ENCODE results near the gene LYRM4. TPM values are rescaled to one million over a fixed set of nuclear protein-coding genes. Genes with fewer than 3 reads are reported as not detected.

Gene LYRM4
- total and polyA plus RNA-seq, 9 of the 15 experiments (the other 6 are each of a cell fraction or from before 2014, with no cell fraction given) = 24.2 to 69.4 (median 41.8) TPM

DNA sequence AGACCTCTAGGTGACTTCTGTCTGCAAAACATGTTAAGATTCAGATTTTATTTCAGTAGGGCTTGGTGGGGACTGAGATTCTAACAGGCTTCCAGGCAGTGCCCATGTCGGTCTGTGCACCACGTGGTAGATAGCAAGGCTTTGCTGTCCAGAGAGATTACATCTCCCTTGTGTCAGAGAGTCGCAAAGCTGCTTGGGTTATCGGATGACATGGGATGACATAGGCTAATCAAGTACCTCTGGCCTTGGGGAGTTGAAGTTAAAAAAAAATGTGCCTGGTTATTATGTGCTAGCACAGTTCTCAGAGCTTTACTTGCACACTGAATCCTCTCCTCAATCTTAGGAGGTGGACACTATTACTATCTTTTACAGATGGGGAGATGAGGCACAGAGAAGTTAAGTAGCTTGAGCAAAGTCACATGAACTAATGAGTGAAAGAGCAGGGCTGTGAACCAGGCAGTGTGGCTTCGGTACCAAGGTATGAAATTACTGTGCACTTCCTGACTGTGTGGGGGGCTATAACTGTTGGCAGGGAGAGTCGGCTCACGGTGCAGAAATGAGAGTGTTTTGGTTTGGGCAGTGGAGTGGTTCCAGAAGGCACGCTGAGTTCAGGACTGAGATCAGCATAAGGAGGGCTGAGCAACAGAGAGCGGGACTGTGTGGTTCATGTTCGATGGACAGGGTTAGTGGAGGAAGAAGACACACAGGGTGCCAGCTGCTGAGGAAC, 41.6 kb upstream of the LYRM4 start (continued):
- TF ChIP-seq SMAD2 (IDR thresholded peaks at IDR 0.05; ENCODE audit: low read depth, low read length) (no peak), ZNF121 (CRISPR knock-in tag; conservative IDR thresholded peaks at IDR 0.05) (no peak), ELF2 (CRISPR knock-in tag; IDR thresholded peaks at IDR 0.05) (no peak), WHSC1 (IDR thresholded peaks at IDR 0.05; ENCODE audit: low read length) (no peak), MGA (IDR thresholded peaks at IDR 0.05) (peak; percentile 89), JUND (IDR thresholded peaks at IDR 0.05; ENCODE audit: borderline replicate concordance, low read depth, low read length) (peak; percentile 74), JUND (tag; IDR thresholded peaks at IDR 0.05; ENCODE audit: borderline replicate concordance, low read depth, low read length) (peak; percentile 73; the same call in 1 of the 3 replicates), BCL6 (CRISPR knock-in tag; IDR thresholded peaks at IDR 0.05) (no peak), CHD4 (IDR thresholded peaks at IDR 0.05; ENCODE audit: insufficient read depth, insufficient replicate concordance, low read depth, low read length, poor library complexity, severe bottlenecking) (no peak), PHF21A (IDR thresholded peaks at IDR 0.05; ENCODE audit: borderline replicate concordance, low read depth) (no peak), MYNN (IDR thresholded peaks at IDR 0.05) (no peak), MYNN (CRISPR knock-in tag; IDR thresholded peaks at IDR 0.05) (no peak), TRIM28 (IDR thresholded peaks at IDR 0.05) (no peak), CSDE1 (IDR thresholded peaks at IDR 0.05) (no peak)
- TF ChIP-seq, protein P1, sequence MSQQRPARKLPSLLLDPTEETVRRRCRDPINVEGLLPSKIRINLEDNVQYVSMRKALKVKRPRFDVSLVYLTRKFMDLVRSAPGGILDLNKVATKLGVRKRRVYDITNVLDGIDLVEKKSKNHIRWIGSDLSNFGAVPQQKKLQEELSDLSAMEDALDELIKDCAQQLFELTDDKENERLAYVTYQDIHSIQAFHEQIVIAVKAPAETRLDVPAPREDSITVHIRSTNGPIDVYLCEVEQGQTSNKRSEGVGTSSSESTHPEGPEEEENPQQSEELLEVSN (IDR thresholded peaks at IDR 0.05; ENCODE audit: borderline replicate concordance in 1 of 2, extremely low read depth in 1 of 2, insufficient read depth in 1 of 2, insufficient read length in 1 of 2, low read depth in 1 of 2, low read length in 1 of 2, poor library complexity in 1 of 2, severe bottlenecking in 1 of 2) = peak in 1 of 2 experiments; percentile 53

Data from K562 (cell line).